Peyer's patch (tissue), 4 donors: ENCODE data around the gene GABBR2.

Experiments used
- POLR2A ChIP-seq, 2 donors: fragments of 450-650 bp; IDR thresholded peaks; one replicate each; pipeline ENCODE4 v1.5.1; 2017; ENCODE audit warnings: antibody characterized with exemption in 2 of 2, mild to moderate bottlenecking in 2 of 2, moderate library complexity in 2 of 2
- TF ChIP-seq, protein P1 (sequence below), 6 experiments: fragments of 450-650 bp in 4 of 6; fragments of 200-600 bp in 2 of 6; sonication (generic) in 1 of 6; IDR thresholded peaks; one replicate each; pipeline ENCODE4 v1.5.1; 2017 to 2019; ENCODE audit warnings: antibody characterized with exemption in 6 of 6, mild to moderate bottlenecking in 3 of 6, moderate library complexity in 1 of 6

DNA sequence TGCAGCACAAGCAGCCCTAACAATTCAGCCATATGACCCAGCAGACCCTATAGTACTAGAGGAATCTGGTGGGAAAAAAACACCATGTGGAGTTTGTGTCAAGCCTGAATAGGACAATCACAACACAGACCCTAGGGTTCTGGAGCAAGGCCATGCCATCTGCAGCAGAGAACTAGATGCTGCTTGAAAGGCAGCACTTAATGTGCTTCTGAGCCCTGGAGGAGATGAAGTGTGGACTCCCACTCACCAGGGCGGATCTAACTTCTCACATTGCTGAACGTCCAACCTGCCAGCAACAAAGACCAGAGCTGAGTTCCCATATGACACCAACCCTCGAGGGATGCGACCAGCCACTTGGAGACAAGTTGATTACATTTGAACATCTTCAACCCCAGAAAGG is 43.2 kb downstream of the GABBR2 start:
- TF ChIP-seq, protein P1, sequence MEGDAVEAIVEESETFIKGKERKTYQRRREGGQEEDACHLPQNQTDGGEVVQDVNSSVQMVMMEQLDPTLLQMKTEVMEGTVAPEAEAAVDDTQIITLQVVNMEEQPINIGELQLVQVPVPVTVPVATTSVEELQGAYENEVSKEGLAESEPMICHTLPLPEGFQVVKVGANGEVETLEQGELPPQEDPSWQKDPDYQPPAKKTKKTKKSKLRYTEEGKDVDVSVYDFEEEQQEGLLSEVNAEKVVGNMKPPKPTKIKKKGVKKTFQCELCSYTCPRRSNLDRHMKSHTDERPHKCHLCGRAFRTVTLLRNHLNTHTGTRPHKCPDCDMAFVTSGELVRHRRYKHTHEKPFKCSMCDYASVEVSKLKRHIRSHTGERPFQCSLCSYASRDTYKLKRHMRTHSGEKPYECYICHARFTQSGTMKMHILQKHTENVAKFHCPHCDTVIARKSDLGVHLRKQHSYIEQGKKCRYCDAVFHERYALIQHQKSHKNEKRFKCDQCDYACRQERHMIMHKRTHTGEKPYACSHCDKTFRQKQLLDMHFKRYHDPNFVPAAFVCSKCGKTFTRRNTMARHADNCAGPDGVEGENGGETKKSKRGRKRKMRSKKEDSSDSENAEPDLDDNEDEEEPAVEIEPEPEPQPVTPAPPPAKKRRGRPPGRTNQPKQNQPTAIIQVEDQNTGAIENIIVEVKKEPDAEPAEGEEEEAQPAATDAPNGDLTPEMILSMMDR (IDR thresholded peaks at IDR 0.05), result no peak
- no peak for TF ChIP-seq POLR2A (IDR thresholded peaks at IDR 0.05)
